Upper lobe of left lung (tissue), 4 donors: Measurements from ENCODE around the gene MOCS2.

Experiments
- EP300 ChIP-seq, 4 donors: sonication (generic); formaldehyde crosslinking; IDR thresholded peaks; one replicate each; pipeline ENCODE4 v1.5.1; 2017; ENCODE audit warnings: antibody characterized with exemption in 4 of 4, control low read depth in 2 of 4
- POLR2AphosphoS5 ChIP-seq, 2 donors: sonication (generic); formaldehyde crosslinking; IDR thresholded peaks; one replicate each; pipeline ENCODE4 v1.5.1; 2017; ENCODE audit warnings: antibody characterized with exemption in 2 of 2
- TF ChIP-seq, protein P1 (sequence below), 6 experiments: fragments of 450-650 bp in 4 of 6; fragments of 200-600 bp in 2 of 6; sonication (generic) in 2 of 6; IDR thresholded peaks; one replicate each; pipeline ENCODE4 v1.5.1; 2016 to 2019; ENCODE audit warnings: antibody characterized with exemption in 6 of 6

DNA sequence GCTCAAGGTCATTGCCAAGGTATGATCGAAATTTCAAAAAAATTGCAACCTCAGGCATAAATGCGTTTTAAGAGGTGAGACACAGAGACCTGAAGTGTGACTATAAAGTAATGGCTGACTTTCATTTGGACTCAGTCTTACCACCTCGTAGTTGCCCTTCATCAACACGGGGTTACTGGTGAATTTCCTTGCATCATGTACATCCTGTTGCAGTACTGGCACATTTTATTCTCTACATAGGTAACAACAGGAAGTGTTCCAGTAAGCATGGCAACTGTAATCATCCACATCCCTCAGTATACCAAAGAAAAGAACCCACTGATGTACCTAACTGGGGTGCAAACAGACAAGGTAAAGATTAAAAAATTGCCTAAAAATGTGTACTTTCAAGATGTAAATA is 29.3 kb downstream of the MOCS2 start:
- TF ChIP-seq, protein P1, sequence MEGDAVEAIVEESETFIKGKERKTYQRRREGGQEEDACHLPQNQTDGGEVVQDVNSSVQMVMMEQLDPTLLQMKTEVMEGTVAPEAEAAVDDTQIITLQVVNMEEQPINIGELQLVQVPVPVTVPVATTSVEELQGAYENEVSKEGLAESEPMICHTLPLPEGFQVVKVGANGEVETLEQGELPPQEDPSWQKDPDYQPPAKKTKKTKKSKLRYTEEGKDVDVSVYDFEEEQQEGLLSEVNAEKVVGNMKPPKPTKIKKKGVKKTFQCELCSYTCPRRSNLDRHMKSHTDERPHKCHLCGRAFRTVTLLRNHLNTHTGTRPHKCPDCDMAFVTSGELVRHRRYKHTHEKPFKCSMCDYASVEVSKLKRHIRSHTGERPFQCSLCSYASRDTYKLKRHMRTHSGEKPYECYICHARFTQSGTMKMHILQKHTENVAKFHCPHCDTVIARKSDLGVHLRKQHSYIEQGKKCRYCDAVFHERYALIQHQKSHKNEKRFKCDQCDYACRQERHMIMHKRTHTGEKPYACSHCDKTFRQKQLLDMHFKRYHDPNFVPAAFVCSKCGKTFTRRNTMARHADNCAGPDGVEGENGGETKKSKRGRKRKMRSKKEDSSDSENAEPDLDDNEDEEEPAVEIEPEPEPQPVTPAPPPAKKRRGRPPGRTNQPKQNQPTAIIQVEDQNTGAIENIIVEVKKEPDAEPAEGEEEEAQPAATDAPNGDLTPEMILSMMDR (IDR thresholded peaks at IDR 0.05): no peak
- TF ChIP-seq EP300 (IDR thresholded peaks at IDR 0.05): no peak
- no peak for TF ChIP-seq POLR2AphosphoS5 (IDR thresholded peaks at IDR 0.05)
